NCI-H146 treated with DMSO at 0.1 percent for 48 hours (cell line): ENCODE measurements around the gene C8B.

Experiments
- DNase-seq: peaks from one replicate; lab custom pipeline; 2025; ENCODE audit not compliant: unreplicated experiment; lab: John Stamatoyannopoulos, UW

The C8B gene

GRCh38 chr1:56903778-56904177, 62.0 kb downstream of the C8B start:
- DNase-seq, result no peak

DNA sequence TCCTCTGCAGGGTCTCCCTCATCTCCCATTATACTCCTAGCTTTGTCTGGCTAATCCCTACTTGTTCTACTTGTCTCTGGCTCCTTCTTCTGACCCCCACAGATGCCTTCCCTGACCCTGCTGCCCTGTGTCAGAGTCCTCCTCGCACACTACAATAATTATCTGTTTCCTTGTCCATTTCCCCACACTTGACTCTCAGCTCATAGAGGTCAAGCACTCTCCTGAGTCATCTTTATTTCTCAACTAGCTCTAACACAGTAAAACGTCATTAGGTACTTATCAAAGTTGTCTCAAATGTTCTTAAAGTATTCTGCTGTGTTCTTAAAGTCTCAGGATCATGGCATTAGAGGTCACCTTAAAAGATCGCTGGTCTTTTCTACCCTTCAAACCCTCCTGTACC, 64.1 kb downstream of the C8B start:
- no peak for DNase-seq

DNA sequence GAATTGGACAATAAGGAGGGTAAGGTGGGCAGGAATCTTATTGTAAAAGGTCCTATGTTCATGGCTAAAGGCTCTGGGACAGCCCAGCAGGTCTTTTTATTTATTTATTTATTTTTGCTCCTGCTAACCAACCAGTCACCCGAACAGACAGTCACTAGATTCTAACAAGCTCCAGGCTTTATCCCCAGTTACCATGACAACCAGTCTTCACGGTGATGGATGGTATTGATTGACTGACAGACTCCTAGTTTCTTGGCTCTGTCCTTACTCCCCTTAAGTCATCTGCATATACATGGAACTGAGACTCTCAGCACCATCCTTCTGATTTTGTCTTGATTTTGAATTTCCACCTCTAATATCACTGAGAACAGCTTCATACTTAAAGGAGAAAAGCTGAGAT, 66.9 kb downstream of the C8B start:
- DNase-seq, result no peak

DNA sequence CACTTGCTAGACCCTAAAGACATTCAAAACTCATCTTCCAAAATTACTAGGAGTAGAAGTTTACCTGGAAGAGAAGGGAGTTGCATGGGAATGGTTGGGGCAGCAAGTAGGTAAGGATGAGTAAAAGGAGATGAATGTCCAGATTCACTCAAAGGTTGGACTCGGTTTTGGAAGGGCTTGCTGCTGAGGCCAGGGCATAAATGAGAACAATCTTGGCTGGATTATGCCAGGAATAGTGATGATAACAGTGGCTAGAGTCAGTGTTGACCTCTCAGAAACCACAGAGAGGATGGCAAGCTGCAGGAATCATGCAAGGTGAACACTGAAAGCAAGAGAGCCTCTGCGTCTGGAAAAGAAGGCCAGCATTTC, 67.8 kb downstream of the C8B start:
- DNase-seq, result no peak

DNA sequence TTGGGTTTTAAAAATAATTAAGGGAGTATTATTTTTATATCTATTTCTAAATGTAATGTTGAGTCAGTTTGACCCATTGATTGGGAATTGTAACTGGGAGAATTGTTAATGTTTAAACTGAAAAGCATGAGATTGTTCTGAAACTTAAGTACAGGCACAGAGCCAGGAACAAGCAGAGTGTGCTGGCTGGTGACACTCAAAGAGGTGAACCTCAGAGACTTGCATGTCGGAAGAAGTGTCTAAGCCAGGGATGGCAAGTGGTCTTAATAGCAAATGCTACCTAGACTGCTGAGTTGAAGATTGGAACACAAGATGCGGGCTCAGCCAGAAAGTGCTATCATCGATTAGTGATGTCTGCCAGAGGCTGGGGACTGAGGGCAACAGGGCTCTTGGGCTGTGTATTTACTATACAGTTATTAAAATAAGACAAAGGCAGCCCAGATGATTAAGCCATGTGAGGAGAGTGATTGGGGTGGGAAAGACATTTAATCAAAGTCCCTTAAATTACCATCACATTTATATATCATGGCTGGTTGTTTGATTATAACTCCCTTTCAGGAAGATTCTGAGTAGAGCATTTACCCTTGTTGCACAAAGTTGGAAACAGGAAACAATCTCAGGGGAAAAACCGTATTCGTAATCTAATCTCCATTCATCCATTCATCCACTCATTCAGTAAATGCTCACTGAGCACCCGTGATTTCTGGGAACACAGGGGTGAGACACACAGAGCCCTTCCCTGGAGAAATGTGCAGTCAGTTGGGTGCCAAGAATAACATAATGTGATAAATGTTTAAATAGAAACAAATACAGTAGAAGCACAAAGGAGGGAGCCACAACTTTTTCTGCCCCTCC, 68.4 kb downstream of the C8B start:
- DNase-seq, result no peak

DNA sequence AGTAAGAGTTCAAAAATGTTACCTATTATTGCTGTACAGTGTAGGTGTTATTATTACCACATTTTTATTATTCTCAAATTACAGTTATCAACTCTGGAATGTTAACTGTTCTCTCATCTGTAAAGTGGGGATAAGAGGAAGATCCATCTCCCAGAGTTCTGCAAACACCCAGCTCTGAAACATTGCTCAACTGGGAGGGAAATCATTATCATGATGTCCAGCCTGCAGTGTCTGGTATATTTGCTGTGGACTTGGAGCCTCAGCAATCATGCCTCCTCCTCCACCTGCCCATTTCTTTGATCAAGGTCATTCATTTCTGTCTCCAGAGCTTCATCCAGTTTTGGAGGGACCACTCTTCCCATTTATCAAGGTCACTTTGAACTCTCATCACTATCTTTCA, 71.8 kb downstream of the C8B start:
- no peak for DNase-seq

DNA sequence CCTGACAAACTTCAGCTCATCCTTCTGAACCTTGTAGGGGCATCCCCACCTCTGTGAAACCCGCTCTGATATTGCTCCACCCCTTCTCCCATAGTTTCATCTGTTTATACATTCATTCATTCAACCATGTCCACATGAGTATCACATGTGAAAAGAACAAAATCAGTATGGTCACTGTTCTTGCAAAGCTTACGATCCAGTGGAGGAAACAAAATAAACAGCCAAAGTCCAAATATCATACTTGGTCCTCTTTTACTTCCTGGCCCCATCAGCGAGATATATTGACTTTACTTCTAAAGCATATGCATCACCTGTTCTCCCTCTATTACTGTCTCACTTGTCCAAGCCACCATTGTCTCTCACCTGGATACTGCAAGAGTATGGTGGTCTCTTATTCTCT, 75.6 kb downstream of the C8B start:
- no peak for DNase-seq

DNA sequence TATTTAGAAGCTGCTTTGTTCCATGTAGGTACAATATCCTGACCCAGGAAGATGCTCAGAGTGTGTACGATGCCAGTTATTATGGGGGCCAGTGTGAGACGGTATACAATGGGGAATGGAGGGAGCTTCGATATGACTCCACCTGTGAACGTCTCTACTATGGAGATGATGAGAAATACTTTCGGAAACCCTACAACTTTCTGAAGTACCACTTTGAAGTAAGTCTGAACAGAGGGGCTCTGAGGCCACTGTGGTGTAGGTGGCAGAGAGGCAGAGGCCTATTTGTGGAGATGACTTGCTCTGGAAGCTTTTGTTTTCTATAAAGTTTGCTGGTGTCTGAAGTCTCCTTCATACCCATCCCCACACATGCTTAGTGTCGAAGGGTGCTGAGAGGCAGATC, 84.4 kb downstream of the C8B start:
- DNase-seq, result no peak

GRCh38 chr1:56880774-56881173, 85.0 kb downstream of the C8B start:
- no peak for DNase-seq
